ENCODE measurements around the gene PLPP4.

DNA sequence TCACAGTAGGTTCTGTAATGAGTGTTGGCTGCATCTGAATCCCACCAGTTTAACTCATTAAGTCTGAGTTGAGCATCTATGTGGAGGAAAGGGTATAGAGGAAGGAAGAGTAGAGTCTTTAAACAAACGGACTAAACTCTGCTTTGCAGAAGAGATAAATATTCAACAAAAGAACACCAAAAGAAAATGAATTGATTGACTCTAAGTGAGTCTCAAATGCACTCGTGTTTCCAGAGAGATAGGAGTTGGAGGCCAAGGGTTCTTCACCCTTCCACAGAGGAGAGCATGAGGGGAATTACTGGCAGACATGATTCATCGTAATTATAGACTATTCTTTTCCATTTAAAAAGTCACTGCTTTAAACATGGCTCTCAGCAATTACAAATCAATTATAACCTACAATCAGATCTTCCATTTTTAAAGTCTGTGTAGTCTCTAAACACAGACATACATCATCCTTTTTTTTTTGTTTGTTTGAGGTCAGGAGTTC lies 56.3 kb downstream of the PLPP4 start:
- TF ChIP-seq, protein P1, sequence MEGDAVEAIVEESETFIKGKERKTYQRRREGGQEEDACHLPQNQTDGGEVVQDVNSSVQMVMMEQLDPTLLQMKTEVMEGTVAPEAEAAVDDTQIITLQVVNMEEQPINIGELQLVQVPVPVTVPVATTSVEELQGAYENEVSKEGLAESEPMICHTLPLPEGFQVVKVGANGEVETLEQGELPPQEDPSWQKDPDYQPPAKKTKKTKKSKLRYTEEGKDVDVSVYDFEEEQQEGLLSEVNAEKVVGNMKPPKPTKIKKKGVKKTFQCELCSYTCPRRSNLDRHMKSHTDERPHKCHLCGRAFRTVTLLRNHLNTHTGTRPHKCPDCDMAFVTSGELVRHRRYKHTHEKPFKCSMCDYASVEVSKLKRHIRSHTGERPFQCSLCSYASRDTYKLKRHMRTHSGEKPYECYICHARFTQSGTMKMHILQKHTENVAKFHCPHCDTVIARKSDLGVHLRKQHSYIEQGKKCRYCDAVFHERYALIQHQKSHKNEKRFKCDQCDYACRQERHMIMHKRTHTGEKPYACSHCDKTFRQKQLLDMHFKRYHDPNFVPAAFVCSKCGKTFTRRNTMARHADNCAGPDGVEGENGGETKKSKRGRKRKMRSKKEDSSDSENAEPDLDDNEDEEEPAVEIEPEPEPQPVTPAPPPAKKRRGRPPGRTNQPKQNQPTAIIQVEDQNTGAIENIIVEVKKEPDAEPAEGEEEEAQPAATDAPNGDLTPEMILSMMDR (conservative IDR thresholded peaks at IDR 0.05; ENCODE audit: low read depth, low read length) = no peak
- TF ChIP-seq EZH2 (IDR thresholded peaks at IDR 0.05; ENCODE audit: borderline replicate concordance, low read depth, low read length, poor library complexity, severe bottlenecking) = no peak
